Suprapubic skin (tissue), 3 donors: ENCODE data around the gene UCMA.
A peak's percentile ranks its signal among the peaks of the same experiment; 100 is the strongest.

ENCODE experiments used
- CTCF ChIP-seq, 2 donors: fragments of 200-600 bp in 1 of 2; fragments of 450-650 bp in 1 of 2; sonication (generic) in 1 of 2; IDR thresholded peaks; one replicate each; pipeline ENCODE4 v1.5.1; 2016 to 2019; ENCODE audit warnings: antibody characterized with exemption in 2 of 2, mild to moderate bottlenecking in 1 of 2, moderate library complexity in 1 of 2
- EP300 ChIP-seq: sonication (generic); formaldehyde crosslinking; IDR thresholded peaks from one replicate; pipeline ENCODE4 v1.6.1; 2017; ENCODE audit warnings: antibody characterized with exemption

- peak in 1 of 2 donors; percentile 15 for TF ChIP-seq CTCF (IDR thresholded peaks at IDR 0.05)
- no peak for TF ChIP-seq EP300
Observed at GRCh38 chr10:13271552-13272163, 37.5 kb upstream of the UCMA start.
